AG04450 (cell line): Measurements from ENCODE around the gene CCDC85B. TPM values are rescaled to one million over a fixed set of nuclear protein-coding genes. Genes with fewer than 3 reads are reported as not detected.

ENCODE experiments used
- CTCF ChIA-PET: fragments of 300-600, 350-600 bp; formaldehyde crosslinking; extraction: SDS; loops from one replicate; lab custom pipeline; 2022; ENCODE audit warnings: antibody characterized with exemption, inconsistent platforms; lab: Charles Lee
- POLR2A ChIA-PET: fragments of 350-600 bp; formaldehyde crosslinking; extraction: SDS; loops from one replicate; lab custom pipeline; 2021; ENCODE audit warnings: antibody characterized with exemption, inconsistent platforms; lab: Yijun Ruan, JAX
- DNase-seq: peaks from one replicate; pipeline ENCODE4 v3.0.0-alpha.2; 2011; ENCODE audit warnings: low read depth, low spot score
- H3K27ac ChIP-seq: one replicate; pipeline ENCODE4 v1.5.1; 2012; ENCODE audit warnings: low read depth, low read length, control low read depth
- H3K27me3 ChIP-seq: one replicate; pipeline ENCODE4 v1.6.0; 2012; ENCODE audit warnings: low read length; ENCODE audit not compliant: control insufficient read depth, insufficient read depth
- H3K4me3 ChIP-seq: 2 replicates; pipeline ENCODE4 v1.5.1; 2011; ENCODE audit warnings: mild to moderate bottlenecking, low read depth, low read length, control low read depth
- H3K9me3 ChIP-seq: 2 replicates; pipeline ENCODE4 v1.5.1; 2012; ENCODE audit warnings: low read length; ENCODE audit not compliant: control insufficient read depth, insufficient read depth
- CTCF ChIP-seq: IDR thresholded peaks from 2 replicates; pipeline ENCODE4 v1.5.1; 2011; ENCODE audit warnings: low read depth, low read length, control low read depth, inconsistent platforms
- polyA plus RNA-seq: library from polyadenylated mRNA; depleted of rRNA; stranded (reverse); fragments of >200 nt; gene quantifications from 2 replicates; pipeline ENCODE4 v1.2.3, GENCODE V29; 2011

CCDC85B gene
- polyA plus RNA-seq, 1 experiment: 13.1 TPM

DNA sequence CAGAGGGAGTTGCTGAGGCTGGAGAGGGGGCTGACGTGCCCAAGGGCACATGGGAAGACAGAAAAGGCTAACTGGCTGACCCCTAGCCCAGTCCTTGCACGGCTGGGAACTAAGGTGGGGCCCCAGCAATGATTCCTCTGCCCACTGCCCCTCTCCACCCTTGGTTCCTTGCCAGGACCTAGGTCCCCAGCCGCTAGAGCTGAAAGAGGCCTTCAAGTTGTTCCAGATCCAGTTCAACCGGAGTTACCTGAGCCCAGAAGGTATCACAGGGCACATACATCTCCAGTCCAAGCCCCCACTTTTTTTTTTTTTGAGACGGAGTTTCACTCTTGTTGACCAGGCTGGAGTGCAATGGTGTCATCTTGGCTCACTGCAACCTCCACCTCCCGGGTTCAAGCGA lies 10.4 kb upstream of the CCDC85B start:
- Histone ChIP-seq H3K27ac (no peak overlapping the region), H3K27me3 (no peaks in the 10 kb centered on the region), H3K4me3 (no peak overlapping the region), H3K9me3 (no peaks in the 10 kb centered on the region)
- ChIA-PET POLR2A (interaction anchor here (0.7 to 1.0 kb wide), 2 partner anchors 9 to 227 kb away, joined by 3 to 4 read pairs; no protein-coding TSS in a partner anchor), CTCF (interaction anchor here (0.6 to 3.4 kb wide), 2 partner anchors 8 to 100 kb away, joined by 4 to 25 read pairs; partner anchors contain the start of gene FIBP)
- no peak for DNase-seq
- TF ChIP-seq CTCF: no peak

DNA sequence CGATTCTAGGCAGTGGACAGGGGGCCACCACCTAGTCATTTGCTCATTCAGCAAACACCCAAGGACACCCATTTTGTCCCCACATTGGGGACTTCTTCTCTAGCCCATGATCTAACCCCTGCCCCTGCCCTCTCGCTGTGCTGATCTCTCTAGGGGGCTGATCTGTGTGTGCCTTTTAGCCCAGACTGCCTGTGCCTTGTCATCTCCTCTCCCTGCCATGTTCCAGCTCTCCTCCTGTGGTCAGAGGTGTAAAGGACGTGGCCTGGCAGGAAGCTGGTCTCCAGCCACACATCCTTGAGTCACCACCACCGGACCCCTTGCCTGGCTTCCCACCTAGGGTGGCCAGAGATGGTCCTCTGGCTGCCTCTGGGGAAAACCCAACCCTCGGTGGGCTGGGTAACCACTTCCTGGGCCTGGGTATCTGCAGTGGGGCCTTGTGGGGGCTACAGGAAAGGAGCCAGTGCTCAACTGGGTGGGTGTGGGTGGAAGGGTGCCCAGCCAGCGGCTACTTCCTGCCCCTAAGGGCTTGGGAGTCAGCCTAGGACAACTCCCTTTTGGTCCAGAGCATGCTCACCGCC lies 9.5 kb upstream of the CCDC85B start:
- no peak for TF ChIP-seq CTCF
- Histone ChIP-seq H3K27ac (no peak overlapping the region), H3K9me3 (no peaks in the 10 kb centered on the region), H3K27me3 (no peaks in the 10 kb centered on the region), H3K4me3 (no peak overlapping the region)
- DNase-seq: no peak
- CTCF ChIA-PET: interaction anchor here (0.6 to 1.4 kb wide), 2 partner anchors 101 to 108 kb away, joined by 3 to 4 read pairs; no protein-coding TSS in a partner anchor
- POLR2A ChIA-PET: interaction anchor here (0.7 to 1.0 kb wide), 4 partner anchors 10 to 228 kb away, joined by 3 to 4 read pairs (median 4); no protein-coding TSS in a partner anchor

- ChIA-PET POLR2A (interaction anchor here (1.0 kb wide), 1 partner anchor 23 kb away, joined by 3 read pairs; no protein-coding TSS in a partner anchor), CTCF (interaction anchor here (1.4 kb wide), 1 partner anchor 106 kb away, joined by 3 read pairs; no protein-coding TSS in a partner anchor)
- H3K27me3 ChIP-seq: no peaks in the 10 kb centered on the region
- H3K4me3 ChIP-seq: no peak overlapping the region
- DNase-seq: no peak
- TF ChIP-seq CTCF: no peak
- H3K27ac ChIP-seq: no peak overlapping the region
- no peaks in the 10 kb centered on the region for H3K9me3 ChIP-seq
Observed at GRCh38 chr11:65882120-65883057, 8.1 kb upstream of the CCDC85B start.

DNA sequence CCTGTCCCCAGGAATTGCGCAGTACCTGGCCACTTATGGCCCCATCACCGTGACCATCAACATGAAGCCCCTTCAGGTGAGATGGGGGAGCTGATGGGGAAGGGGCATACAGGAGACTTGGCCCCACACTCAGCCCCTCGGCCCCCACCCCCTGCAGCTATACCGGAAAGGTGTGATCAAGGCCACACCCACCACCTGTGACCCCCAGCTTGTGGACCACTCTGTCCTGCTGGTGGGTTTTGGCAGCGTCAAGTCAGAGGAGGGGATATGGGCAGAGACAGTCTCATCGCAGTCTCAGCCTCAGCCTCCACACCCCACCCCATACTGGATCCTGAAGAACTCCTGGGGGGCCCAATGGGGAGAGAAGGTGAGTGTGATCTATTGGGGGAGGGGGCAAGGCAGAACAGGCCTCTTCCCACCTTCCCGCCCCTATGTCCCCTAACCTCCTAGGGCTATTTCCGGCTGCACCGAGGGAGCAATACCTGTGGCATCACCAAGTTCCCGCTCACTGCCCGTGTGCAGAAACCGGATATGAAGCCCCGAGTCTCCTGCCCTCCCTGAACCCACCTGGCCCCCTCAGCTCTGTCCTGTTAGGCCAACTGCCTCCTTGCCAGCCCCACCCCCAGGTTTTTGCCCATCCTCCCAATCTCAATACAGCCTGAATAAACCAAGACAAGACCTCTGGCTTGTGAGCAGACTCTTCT lies 7.3 kb upstream of the CCDC85B start:
- DNase-seq: no peak
- no peak for TF ChIP-seq CTCF
- no peaks in the 10 kb centered on the region for H3K27me3 ChIP-seq
- H3K4me3 ChIP-seq: no peak overlapping the region
- H3K27ac ChIP-seq: no peak overlapping the region
- no peaks in the 10 kb centered on the region for H3K9me3 ChIP-seq
- POLR2A ChIA-PET: no interaction called here
- CTCF ChIA-PET: interaction anchor here (0.6 to 8.9 kb wide), 7 partner anchors 9 to 108 kb away, joined by 3 to 157 read pairs (median 29); partner anchors contain the start of genes EFEMP2 and MUS81
